ENCODE data around the gene DPYSL4. TPM values are rescaled to one million over a fixed set of nuclear protein-coding genes. Genes with fewer than 3 reads are reported as not detected.

DPYSL4 gene
- total and polyA plus RNA-seq, 3 experiments from 2014 or later, result 3.2 to 3.3 TPM; not detected in 1

DNA sequence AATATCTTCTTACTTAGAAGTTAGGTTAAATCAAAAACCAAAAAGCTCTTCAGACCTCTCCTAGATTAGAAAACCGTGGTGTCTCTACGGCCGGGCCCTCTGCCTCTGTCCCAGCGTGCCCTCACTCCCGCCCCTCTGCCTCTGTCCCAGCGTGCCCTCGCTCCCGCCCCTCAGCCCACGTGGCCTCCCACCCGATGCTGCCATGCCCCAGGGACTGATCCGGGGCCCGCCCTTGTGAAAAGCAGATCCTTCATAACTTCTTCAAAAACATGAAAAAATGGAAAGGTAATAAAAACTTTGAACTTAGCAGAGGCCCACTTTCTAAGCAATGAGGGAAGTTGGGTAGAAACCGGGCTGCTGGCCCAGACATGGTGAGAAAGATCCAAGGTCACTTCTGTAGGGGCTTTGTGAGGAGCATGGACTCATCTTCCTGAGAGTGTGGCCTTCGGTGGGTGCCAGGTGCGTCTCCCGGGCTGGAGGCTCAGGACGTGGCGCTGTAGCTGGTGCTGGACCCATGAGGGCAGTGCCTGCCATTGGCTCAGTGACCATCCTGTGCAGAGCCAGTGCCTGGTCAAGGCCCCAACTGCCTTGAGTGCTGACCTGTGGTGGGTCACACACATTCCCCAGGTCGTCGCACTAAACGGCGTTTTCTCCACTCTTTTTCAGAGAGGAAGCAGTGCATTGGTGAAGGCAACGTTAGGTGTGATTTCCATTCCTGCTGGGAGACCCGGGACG lies 4.9 kb upstream of the DPYSL4 start:
- H3K4me3 Mint-ChIP-seq, result no peak overlapping the region
- H3K4me1 Mint-ChIP-seq, result peaks cover 0 to 5% (median 4%) of the 10 kb centered on the region in 3 donors
- peaks cover 38 to 56% of the 10 kb centered on the region in 2 donors for H3K27me3 Mint-ChIP-seq

DNA sequence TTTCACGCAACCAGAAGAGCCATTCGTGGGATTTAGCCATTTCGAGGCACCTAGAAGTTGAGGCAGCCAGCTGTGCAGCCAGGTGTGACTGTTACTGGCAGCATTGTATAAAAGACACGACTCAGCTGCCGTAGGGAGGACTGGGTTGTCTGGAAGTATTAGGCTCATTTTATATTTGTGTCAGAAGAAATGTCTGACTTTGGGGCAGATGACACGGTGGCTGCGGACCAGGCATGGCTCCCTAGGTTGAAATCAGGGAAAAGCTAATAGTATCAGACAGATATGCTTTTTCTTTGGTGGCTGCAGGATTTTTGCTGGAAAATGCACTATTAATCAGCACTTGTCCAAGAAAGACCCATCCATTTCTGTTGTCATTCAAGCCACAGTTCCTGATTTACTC lies 4.2 kb upstream of the DPYSL4 start:
- Histone ChIP-seq H3K4me3 (ENCODE audit: low read length) (no peak overlapping the region), H3K4me1 (ENCODE audit: insufficient read depth, low read length) (peaks cover 2% of the 10 kb centered on the region), H3K27ac (ENCODE audit: low read depth, low read length) (no peak overlapping the region), H3K27me3 (ENCODE audit: insufficient read depth, low read length, poor library complexity, severe bottlenecking) (peaks cover 8% of the 10 kb centered on the region), H3K9me3 (ENCODE audit: low read length) (no peaks in the 10 kb centered on the region), H3K36me3 (ENCODE audit: insufficient read depth, low read length) (no peaks in the 10 kb centered on the region)
- Mint-ChIP-seq H3K4me3 (no peak overlapping the region), H3K36me3 (no peaks in the 10 kb centered on the region), H3K4me1 (peaks cover 0 to 5% (median 4%) of the 10 kb centered on the region in 3 donors), H3K27ac (no peak overlapping the region), H3K27me3 (peaks cover 34 to 49% of the 10 kb centered on the region in 2 donors), H3K9me3 (no peaks in the 10 kb centered on the region)
- DNase-seq, result no peak
- ChIA-PET POLR2A (no interaction called here), CTCF (no interaction called here)

More for the DNA sequence above, 4.9 kb upstream of the DPYSL4 start:
- no peak overlapping the region for H3K4me3 ChIP-seq (ENCODE audit: low read length)
- peaks cover 6% of the 10 kb centered on the region for H3K27me3 ChIP-seq (ENCODE audit: insufficient read depth, low read length, poor library complexity, severe bottlenecking)
- no peak overlapping the region for H3K27ac Mint-ChIP-seq
- H3K9me3 ChIP-seq (ENCODE audit: low read length), result no peaks in the 10 kb centered on the region
- no peaks in the 10 kb centered on the region for H3K9me3 Mint-ChIP-seq
- ChIA-PET POLR2A (no interaction called here), CTCF (no interaction called here)
- no peaks in the 10 kb centered on the region for H3K4me1 ChIP-seq (ENCODE audit: insufficient read depth, low read length)
- H3K27ac ChIP-seq (ENCODE audit: low read depth, low read length), result no peak overlapping the region
- H3K36me3 ChIP-seq (ENCODE audit: insufficient read depth, low read length), result no peaks in the 10 kb centered on the region
- DNase-seq, result no peak
- H3K36me3 Mint-ChIP-seq, result no peaks in the 10 kb centered on the region

DNA sequence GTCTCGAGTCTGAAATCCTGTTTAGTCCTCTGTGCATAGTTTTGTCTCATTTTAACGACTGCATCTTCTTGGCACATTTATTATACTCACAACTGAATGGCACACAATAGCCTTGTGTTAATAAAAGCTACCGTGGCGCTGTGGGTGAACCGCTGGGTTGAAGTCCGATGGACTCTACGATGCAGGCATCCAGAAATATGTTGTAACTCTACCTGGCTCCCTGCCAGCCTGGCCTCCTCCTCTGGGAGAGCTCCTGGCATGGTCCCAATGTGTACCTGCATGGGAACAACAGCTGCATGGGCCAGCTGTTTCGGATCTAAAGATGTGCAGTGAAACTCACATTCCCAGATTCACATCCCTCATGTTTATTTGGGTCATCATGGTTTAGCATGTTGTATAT lies 3.7 kb upstream of the DPYSL4 start:
- H3K9me3 ChIP-seq (ENCODE audit: low read length), result no peaks in the 10 kb centered on the region
- H3K4me1 Mint-ChIP-seq, result peaks cover 0 to 6% (median 5%) of the 10 kb centered on the region in 3 donors
- H3K4me3 Mint-ChIP-seq, result no peak overlapping the region
- peaks cover 36 to 48% of the 10 kb centered on the region in 2 donors for H3K27me3 Mint-ChIP-seq
- H3K36me3 Mint-ChIP-seq, result no peaks in the 10 kb centered on the region
- ChIA-PET CTCF (no interaction called here), POLR2A (no interaction called here)
- peaks cover 12% of the 10 kb centered on the region for H3K27me3 ChIP-seq (ENCODE audit: insufficient read depth, low read length, poor library complexity, severe bottlenecking)
- H3K9me3 Mint-ChIP-seq, result no peaks in the 10 kb centered on the region
- no peak overlapping the region for H3K27ac Mint-ChIP-seq
- no peaks in the 10 kb centered on the region for H3K36me3 ChIP-seq (ENCODE audit: insufficient read depth, low read length)
- no peak overlapping the region for H3K4me3 ChIP-seq (ENCODE audit: low read length)
- H3K27ac ChIP-seq (ENCODE audit: low read depth, low read length), result no peak overlapping the region
- DNase-seq, result no peak
- peaks cover 6% of the 10 kb centered on the region for H3K4me1 ChIP-seq (ENCODE audit: insufficient read depth, low read length)

DNA sequence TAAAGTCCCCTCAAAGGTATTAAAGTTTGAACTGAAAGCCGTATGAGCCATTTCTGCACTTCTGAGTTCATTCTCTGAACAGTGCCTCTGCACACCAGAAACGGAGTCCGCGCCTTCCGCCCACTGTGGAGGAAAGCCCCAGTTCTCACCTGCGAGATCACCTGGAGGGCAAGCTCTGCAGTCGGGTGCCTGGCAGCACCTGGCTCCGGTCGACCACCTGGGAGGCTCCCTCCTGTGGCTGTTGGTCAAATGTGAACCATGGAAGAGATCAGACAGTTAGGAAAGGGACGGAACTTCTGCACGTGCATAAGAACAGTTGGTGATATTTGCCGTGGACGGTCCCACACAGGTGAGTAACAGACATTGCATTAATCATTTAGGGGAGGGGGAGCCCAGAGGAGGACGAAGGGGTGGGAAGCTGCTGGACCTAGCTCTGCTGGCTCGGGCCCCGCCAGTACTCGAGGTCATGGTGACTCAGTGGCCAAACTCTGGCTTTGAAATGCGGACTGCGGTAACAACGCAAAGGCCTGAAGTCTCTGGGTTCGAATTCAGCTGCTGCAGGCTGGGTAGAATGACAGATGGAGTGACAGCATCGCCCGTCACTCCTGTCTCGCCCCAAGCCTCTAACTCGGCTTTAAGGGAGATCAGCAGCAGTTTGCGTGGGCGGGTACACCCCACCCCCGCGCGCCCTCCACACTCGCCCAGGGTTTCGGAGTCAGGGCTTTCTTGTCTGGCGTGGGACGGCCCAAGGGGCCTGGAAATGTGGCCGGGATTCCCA lies 1.7 kb upstream of the DPYSL4 start:
- peak overlapping the region in 6 of 7 donors; percentile 21 to 65 (median 50) for H3K4me3 Mint-ChIP-seq
- no peaks in the 10 kb centered on the region for H3K9me3 ChIP-seq (ENCODE audit: low read length)
- POLR2A ChIA-PET, result no interaction called here
- peaks cover 5 to 8% (median 5%) of the 10 kb centered on the region in 3 donors for H3K4me1 Mint-ChIP-seq
- no peaks in the 10 kb centered on the region for H3K36me3 ChIP-seq (ENCODE audit: insufficient read depth, low read length)
- H3K9me3 Mint-ChIP-seq, result no peaks in the 10 kb centered on the region
- no peak overlapping the region for H3K4me3 ChIP-seq (ENCODE audit: low read length)
- H3K27me3 Mint-ChIP-seq, result peaks cover 39 to 55% of the 10 kb centered on the region in 2 donors
- H3K27ac ChIP-seq (ENCODE audit: low read depth, low read length), result no peak overlapping the region
- H3K36me3 Mint-ChIP-seq, result no peaks in the 10 kb centered on the region
- peaks cover 19% of the 10 kb centered on the region for H3K27me3 ChIP-seq (ENCODE audit: insufficient read depth, low read length, poor library complexity, severe bottlenecking)
- no peak for DNase-seq
- H3K4me1 ChIP-seq (ENCODE audit: insufficient read depth, low read length), result peaks cover 8% of the 10 kb centered on the region
- peak overlapping the region in 1 of 8 donors; percentile 53 for H3K27ac Mint-ChIP-seq
- CTCF ChIA-PET, result interaction anchor here (1.5 kb wide), 1 partner anchor 258 kb away, joined by 3 read pairs; no protein-coding TSS in a partner anchor

DNA sequence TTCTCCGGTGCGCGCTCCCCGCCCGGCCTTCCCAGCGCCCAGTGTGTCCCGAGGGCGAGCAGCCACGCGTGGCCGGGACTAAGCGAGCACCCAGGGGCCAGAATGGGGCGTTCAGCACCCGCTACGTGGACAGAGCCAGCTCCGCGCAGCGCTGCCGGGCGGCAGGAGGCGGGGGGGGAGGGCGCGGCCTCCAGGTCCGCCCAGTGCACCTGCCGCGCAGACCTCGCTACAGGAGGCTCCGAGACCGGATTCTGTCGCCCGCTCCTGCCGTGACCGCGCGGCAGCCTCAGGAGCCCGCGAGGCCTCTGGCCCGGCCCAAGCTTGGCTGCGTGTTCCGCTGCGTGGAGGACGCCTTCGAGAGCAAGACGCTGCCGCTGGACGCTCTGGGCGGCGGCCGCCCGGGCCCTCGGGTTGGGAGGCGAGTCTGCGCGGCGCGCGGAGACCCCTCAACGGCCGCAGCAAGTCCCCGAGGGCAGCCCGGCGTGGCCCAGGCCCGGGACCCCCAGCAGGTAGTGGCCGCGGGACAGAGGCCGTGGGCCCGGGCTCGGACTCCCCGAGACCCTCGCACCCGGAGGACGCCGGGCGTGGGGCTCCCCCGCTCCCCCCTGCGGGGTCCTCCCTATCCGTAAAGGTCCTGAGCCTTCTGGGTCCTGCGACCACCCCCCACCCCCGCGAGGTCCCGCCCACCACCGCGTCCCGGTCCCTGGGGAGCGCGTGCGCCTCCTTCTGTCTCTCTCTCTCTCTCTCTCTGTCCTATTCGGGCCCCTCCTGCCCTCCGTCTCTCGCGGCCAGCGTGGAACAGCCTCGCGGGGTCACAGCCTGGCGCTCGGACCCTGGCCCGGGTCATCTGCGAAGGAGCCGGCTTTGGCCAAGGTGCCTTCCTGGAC lies 904 bp upstream of the DPYSL4 start:
- H3K4me1 Mint-ChIP-seq, result peaks cover 5 to 8% (median 5%) of the 10 kb centered on the region in 3 donors
- H3K4me3 Mint-ChIP-seq, result peak overlapping the region in 3 of 7 donors; percentile 27 to 73 (median 47)
- H3K4me3 ChIP-seq (ENCODE audit: low read length), result no peak overlapping the region
- H3K36me3 ChIP-seq (ENCODE audit: insufficient read depth, low read length), result no peaks in the 10 kb centered on the region
- H3K27me3 ChIP-seq (ENCODE audit: insufficient read depth, low read length, poor library complexity, severe bottlenecking), result peaks cover 19% of the 10 kb centered on the region
- peaks cover 39 to 56% of the 10 kb centered on the region in 2 donors for H3K27me3 Mint-ChIP-seq
- H3K9me3 Mint-ChIP-seq, result no peaks in the 10 kb centered on the region
- no peak overlapping the region for H3K27ac ChIP-seq (ENCODE audit: low read depth, low read length)
- no peaks in the 10 kb centered on the region for H3K9me3 ChIP-seq (ENCODE audit: low read length)
- H3K4me1 ChIP-seq (ENCODE audit: insufficient read depth, low read length), result peaks cover 8% of the 10 kb centered on the region
- ChIA-PET CTCF (interaction anchor here (1.5 kb wide), 1 partner anchor 258 kb away, joined by 3 read pairs; no protein-coding TSS in a partner anchor), POLR2A (no interaction called here)
- H3K27ac Mint-ChIP-seq, result no peak overlapping the region
- no peaks in the 10 kb centered on the region for H3K36me3 Mint-ChIP-seq
- peak; percentile 25 to 60 (median 41) for DNase-seq

DNA sequence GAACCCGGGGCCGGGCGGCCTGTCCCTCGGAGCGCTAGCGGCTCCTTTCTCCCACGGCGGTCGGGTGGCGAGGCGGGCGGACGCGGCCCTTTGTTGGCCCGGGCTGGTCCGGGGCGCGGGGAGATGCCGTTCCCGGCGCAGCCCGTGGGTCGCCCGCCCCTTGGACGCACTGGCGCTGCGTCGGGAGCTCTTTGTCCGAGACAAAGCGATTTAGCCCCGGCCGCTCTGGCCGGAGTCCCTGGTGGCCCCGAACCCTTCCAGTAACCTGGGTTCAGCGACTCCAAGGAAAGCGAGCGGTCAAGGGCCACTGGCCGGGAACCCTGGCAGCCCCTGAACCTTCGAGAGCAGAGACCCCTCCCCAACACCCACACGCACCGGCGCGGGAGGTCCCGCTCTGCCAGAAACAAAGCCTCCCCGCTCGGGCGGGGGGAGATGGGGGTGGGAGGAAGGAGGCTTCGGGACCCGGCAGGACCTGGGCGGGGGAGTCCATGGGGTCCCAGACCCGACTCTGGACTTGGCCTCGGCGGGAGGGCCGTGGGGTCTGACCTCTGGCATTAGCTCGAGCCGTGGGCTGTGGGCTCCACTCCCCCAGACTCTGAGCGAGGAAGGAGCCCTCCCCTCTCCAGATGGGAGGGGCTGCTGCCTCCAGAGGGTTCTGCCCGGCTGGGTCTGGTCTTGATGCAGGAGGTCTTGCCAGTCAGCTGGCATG lies 836 bp downstream of the DPYSL4 start:
- Mint-ChIP-seq H3K4me3 (peak overlapping the region in 3 of 7 donors; percentile 41 to 83 (median 47)), H3K27ac (peak overlapping the region in 1 of 8 donors; percentile 89), H3K27me3 (peaks cover 37 to 52% of the 10 kb centered on the region in 2 donors), H3K4me1 (peaks cover 5 to 8% (median 5%) of the 10 kb centered on the region in 3 donors), H3K36me3 (no peaks in the 10 kb centered on the region), H3K9me3 (no peaks in the 10 kb centered on the region)
- Histone ChIP-seq H3K4me1 (ENCODE audit: insufficient read depth, low read length) (peaks cover 8% of the 10 kb centered on the region), H3K36me3 (ENCODE audit: insufficient read depth, low read length) (no peaks in the 10 kb centered on the region), H3K9me3 (ENCODE audit: low read length) (no peaks in the 10 kb centered on the region), H3K27ac (ENCODE audit: low read depth, low read length) (no peak overlapping the region), H3K27me3 (ENCODE audit: insufficient read depth, low read length, poor library complexity, severe bottlenecking) (peaks cover 19% of the 10 kb centered on the region), H3K4me3 (ENCODE audit: low read length) (no peak overlapping the region)
- DNase-seq, result no peak
- POLR2A ChIA-PET, result no interaction called here
- CTCF ChIA-PET, result no interaction called here

DNA sequence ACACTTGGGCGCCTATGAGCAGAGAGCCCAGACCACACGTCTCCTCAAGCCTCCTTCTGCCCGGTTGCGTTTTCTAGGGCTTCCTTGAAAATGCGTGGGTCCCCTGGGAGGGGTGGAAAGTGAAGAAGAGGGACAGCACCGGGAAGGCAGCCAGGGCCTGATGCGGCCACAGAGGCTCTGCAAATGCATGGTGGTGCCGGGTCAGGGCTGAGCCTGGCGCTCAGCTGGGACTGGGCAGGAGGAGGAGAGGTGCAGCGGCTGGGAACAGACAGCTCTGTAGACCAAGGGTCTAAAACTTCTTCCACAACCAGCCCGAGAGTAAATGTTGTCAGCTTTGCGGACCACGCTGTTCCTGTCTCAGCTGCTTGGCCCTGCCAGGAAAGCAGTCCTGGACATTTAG lies 1.6 kb downstream of the DPYSL4 start:
- no peak for DNase-seq
- Histone ChIP-seq H3K4me1 (ENCODE audit: insufficient read depth, low read length) (peaks cover 8% of the 10 kb centered on the region), H3K4me3 (ENCODE audit: low read length) (no peak overlapping the region), H3K9me3 (ENCODE audit: low read length) (no peaks in the 10 kb centered on the region), H3K27me3 (ENCODE audit: insufficient read depth, low read length, poor library complexity, severe bottlenecking) (peaks cover 19% of the 10 kb centered on the region), H3K36me3 (ENCODE audit: insufficient read depth, low read length) (no peaks in the 10 kb centered on the region), H3K27ac (ENCODE audit: low read depth, low read length) (no peak overlapping the region)
- CTCF ChIA-PET, result no interaction called here
- Mint-ChIP-seq H3K4me3 (peak overlapping the region in 5 of 7 donors; percentile 44 to 77 (median 52)), H3K36me3 (no peaks in the 10 kb centered on the region), H3K4me1 (peaks cover 5 to 8% (median 5%) of the 10 kb centered on the region in 3 donors), H3K27ac (no peak overlapping the region), H3K9me3 (no peaks in the 10 kb centered on the region), H3K27me3 (peaks cover 36 to 44% of the 10 kb centered on the region in 2 donors)
- POLR2A ChIA-PET, result no interaction called here
